Retinal pigment epithelial cell (primary cell): ENCODE results near the gene MRM2.

Experiments used
- DNase-seq: peaks from one replicate; pipeline ENCODE4 v3.0.0-alpha.2; 2010; ENCODE audit warnings: low read depth
- H3K4me3 ChIP-seq: 2 replicates; pipeline ENCODE4 v1.5.1; 2011; ENCODE audit warnings: mild to moderate bottlenecking, low read length, control low read depth, moderate library complexity
- TF ChIP-seq, protein P1 (sequence below): conservative IDR thresholded peaks from 2 replicates; pipeline ENCODE4 v1.5.1; 2011; ENCODE audit warnings: low read depth, low read length, control low read depth, inconsistent platforms

The MRM2 gene

DNA sequence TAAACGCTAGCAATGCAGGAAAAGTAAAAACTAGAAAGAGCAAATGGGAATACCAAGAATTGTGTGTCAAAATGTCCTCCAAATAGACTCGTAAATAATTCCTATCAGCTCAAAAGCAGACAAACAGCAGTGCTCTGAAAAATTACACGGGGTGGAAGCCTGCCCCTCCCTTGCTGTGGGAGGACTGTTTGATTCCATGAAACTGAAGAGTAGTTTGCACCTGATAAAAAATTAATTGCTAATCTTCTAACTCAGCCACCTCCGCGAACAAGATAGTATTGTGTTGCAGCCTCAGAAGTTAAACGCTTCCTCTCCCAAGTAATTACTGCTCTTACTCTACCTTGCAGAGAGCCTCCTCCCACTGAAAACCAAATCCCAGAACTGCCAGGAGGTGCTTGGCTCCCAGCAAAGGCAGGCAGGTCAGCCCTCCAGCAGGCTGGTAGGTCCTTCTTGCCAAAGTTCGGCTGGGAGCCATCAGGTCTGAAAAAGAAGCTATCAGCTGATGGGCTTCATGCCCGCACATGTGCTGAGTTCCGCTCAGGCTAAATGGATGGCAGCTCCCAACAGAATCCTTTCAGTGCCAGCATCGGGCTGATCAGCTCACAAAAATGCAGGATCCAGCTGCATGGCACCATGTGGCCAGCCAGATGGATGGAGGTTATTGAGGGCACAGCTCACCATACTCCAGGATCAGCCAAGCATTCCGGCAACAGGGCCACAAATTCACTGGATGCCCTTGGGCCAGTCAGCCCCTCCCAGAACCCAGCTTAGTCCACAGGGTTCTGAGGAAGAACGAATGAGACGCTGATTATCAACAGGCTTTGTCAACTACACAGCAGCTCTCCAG lies 46.4 kb downstream of the MRM2 start:
- no peak overlapping the region for H3K4me3 ChIP-seq
- DNase-seq = no peak
- TF ChIP-seq, protein P1, sequence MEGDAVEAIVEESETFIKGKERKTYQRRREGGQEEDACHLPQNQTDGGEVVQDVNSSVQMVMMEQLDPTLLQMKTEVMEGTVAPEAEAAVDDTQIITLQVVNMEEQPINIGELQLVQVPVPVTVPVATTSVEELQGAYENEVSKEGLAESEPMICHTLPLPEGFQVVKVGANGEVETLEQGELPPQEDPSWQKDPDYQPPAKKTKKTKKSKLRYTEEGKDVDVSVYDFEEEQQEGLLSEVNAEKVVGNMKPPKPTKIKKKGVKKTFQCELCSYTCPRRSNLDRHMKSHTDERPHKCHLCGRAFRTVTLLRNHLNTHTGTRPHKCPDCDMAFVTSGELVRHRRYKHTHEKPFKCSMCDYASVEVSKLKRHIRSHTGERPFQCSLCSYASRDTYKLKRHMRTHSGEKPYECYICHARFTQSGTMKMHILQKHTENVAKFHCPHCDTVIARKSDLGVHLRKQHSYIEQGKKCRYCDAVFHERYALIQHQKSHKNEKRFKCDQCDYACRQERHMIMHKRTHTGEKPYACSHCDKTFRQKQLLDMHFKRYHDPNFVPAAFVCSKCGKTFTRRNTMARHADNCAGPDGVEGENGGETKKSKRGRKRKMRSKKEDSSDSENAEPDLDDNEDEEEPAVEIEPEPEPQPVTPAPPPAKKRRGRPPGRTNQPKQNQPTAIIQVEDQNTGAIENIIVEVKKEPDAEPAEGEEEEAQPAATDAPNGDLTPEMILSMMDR = no peak

DNA sequence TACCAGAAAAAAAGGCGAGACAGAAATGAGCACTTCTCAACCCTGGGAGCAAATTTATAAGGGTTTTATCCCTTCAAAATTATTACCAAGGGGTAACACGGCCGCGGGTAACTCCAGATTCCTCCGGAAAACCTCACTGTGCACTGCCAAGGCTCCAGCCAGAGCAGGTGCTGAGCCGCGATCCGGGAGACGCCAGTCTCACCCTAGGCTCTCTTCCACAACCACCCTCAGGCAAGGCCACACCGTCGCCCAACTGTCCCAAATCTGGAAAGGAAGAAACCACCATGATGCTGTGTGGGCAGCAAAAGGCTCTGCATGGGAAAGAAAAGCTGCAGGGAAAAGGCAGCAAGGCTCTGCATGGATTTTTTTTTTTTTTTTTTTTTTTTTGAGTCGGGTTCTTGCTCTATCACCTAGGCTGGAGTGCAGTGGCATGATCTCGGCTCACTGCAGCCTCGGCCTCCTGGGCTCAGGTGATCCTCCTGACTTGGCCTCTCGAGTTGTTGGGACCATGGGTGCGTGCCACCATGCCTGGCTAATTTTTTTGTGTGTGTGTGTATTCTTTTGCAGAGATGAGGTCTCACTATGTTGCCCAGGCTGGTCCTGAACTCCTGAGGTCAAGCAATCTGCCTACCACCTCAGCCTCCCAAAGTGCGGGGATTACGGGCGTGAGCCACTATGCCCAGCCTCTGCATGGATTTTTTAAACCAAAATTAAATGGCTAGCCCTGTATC lies 48.3 kb downstream of the MRM2 start:
- H3K4me3 ChIP-seq = no peak overlapping the region
- TF ChIP-seq, protein P1 = no peak
- no peak for DNase-seq

DNA sequence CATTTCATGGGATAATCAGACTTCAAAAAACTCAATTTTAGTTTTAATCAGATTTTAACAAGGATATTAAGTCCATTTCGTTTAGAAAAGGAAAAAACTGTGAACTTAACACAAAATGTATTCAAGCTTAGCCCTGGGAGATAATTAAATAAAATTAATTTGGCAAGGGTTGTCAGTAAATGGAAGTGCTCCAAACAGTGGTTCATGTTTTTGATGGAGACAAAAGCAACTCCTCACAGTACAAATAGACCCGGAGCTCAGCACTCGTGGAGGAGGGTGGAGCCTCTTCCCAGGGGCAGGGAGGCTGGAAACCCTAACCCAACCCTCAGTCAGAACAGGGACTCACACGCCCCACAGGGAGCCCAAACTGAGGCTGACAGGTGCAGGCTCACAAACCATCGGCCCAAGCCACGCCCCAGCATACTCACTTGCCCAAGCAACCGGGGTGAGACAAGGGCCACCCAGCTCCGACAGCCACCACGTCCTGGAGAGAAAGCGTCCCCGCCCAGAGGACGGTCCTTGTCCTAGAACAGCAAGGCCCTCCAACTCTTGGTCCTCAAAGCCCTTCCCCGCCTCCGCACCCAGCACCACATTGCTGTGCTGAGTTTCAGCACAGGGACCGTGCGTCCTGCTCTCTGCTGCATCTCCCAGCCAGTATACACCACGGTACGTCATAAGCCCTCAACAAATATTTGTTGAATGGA lies 49.0 kb downstream of the MRM2 start:
- TF ChIP-seq, protein P1 = no peak
- H3K4me3 ChIP-seq = no peak overlapping the region
- DNase-seq = no peak

DNA sequence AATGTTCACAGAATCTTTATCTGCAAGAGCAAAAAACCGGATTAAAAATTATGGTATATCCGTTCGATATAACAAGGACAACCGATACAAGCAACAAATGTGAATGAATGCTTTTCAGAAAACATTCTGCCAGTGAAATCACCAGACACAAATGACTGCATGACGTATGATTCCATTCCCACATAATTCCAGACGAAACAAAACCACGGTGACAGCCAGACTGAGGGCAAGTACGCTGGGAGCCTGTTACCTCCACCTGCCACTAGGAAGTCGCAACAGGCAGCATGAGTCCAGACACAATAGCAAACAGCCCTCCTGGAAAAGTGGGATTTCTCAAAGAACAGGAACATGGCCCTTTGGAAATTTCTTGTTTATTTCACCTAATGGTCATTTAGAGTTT lies 51.0 kb downstream of the MRM2 start:
- TF ChIP-seq, protein P1 = no peak
- no peak for DNase-seq
- H3K4me3 ChIP-seq = no peak overlapping the region

DNA sequence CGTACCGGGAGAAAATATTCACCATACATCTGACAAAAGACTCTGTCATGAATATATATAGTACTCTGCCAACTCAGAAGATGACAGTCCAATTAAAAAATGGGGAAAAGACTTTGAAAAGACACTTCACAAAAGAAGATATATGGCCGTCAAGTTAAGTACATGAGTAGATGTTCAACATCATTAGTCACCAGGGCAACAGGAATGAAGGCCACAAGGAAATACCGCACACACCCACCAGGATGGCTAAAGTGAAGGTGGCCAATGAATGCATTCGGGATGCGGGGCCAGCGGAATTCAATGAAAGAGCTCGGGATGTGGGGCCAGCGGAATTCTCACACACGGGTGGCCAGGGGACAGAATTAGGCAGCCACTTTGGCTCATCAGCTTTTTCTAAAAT lies 51.5 kb downstream of the MRM2 start:
- TF ChIP-seq, protein P1 = no peak
- no peak for DNase-seq
- H3K4me3 ChIP-seq = no peak overlapping the region

DNA sequence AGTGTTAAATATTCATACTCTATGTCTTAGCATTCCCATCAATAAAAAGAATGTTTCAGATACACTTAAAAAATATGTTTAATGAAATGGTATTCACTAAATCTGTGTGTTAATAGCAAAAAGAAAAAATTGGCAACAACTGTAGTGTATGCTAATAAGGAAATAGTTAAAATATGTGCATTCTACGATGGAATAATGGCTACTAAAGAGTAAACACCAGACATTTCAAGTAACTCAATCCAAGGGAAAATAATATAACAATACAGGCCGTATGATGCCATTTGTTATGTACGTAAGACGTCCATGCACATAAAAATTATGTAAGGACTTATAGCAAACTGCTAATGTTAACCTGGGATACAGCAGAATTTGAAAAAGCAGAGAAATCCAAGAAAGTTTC lies 55.8 kb downstream of the MRM2 start:
- TF ChIP-seq, protein P1 = no peak
- no peak overlapping the region for H3K4me3 ChIP-seq
- no peak for DNase-seq
